Fibroblast of lung (primary cell): ENCODE measurements around the gene CYB561D2.

Experiments
- CTCF ChIP-seq, 2 donors: IDR thresholded peaks in 1 of 2; conservative IDR thresholded peaks in 1 of 2; 1 replicate in 1 of 2; 2 replicates in 1 of 2; pipeline ENCODE4 v1.5.1; 2011 to 2012; ENCODE audit warnings: low read length in 2 of 2, control low read depth in 1 of 2, inconsistent platforms in 1 of 2, low read depth in 1 of 2, mild to moderate bottlenecking in 1 of 2
- EZH2 ChIP-seq: IDR thresholded peaks from 2 replicates; pipeline ENCODE4 v1.5.1; 2012; ENCODE audit warnings: low read length, control low read depth, mild to moderate bottlenecking; ENCODE audit errors: missing control alignments

GRCh38 chr3:50326182-50326541 lies 24.5 kb upstream of the CYB561D2 start:
- no peak for TF ChIP-seq CTCF (conservative IDR thresholded peaks at IDR 0.05 in 1 of 2, IDR thresholded peaks at IDR 0.05 in 1 of 2; ENCODE audit: low read depth in 1 of 2, low read length in 2 of 2)
- no peak for TF ChIP-seq EZH2
